Aorta (tissue), 5 donors: ENCODE data around the gene CTU2. TPM values are rescaled to one million over a fixed set of nuclear protein-coding genes. Genes with fewer than 3 reads are reported as not detected.

Experiments used
- ATAC-seq: fragments of 200-7000 bp; cut with Tn5 transposase; one replicate; pipeline ENCODE4 v1.9.1; 2022; ENCODE audit warnings: moderate library complexity; ENCODE audit not compliant: low FRiP score
- DNase-seq, 2 donors: peaks; one replicate each; pipeline ENCODE4 v3.0.0-alpha.2; 2020
- H3K27ac ChIP-seq, 2 donors: one replicate each; pipeline ENCODE4 v1.5.1; 2013; ENCODE audit warnings: low read length in 2 of 2, mild to moderate bottlenecking in 2 of 2, moderate library complexity in 2 of 2, control low read depth in 1 of 2, inconsistent platforms in 1 of 2, low read depth in 1 of 2
- H3K27me3 ChIP-seq, 2 donors: one replicate each; pipeline ENCODE4 v1.6.1; 2013; ENCODE audit warnings: control low read depth in 1 of 2, low read length in 1 of 2, mild to moderate bottlenecking in 1 of 2, moderate library complexity in 1 of 2; ENCODE audit not compliant: insufficient read depth in 2 of 2, control insufficient read depth in 1 of 2
- H3K36me3 ChIP-seq, 2 donors: one replicate each; pipeline ENCODE4 v1.6.1; 2013; ENCODE audit warnings: control low read depth in 1 of 2, low read length in 1 of 2, mild to moderate bottlenecking in 1 of 2; ENCODE audit not compliant: insufficient read depth in 2 of 2, control insufficient read depth in 1 of 2
- H3K4me1 ChIP-seq, 2 donors: one replicate each; pipeline ENCODE4 v1.6.1; 2013; ENCODE audit warnings: low read length in 2 of 2, control low read depth in 1 of 2, mild to moderate bottlenecking in 1 of 2, moderate library complexity in 1 of 2; ENCODE audit not compliant: insufficient read depth in 2 of 2, control insufficient read depth in 1 of 2
- H3K4me3 ChIP-seq, 2 donors: one replicate each; pipeline ENCODE4 v1.5.1; 2013; ENCODE audit warnings: low read length in 2 of 2, control low read depth in 1 of 2, mild to moderate bottlenecking in 1 of 2
- H3K9me3 ChIP-seq: one replicate; pipeline ENCODE4 v1.6.1; 2013; ENCODE audit warnings: mild to moderate bottlenecking, low read length; ENCODE audit not compliant: control insufficient read depth
- WGBS, 2 donors: extraction: QIAGEN DNeasy Blood & Tissue Kit; methylation state at CpG; one replicate each; pipeline ENCODE4 v1.1.7; 2013; 5-methylcytosine and 5-hydroxymethylcytosine counted together
- intact Hi-C, 2 donors: fragments of 100-400 bp; cut with DNase I; formaldehyde crosslinking; loops; one replicate each; pipeline versions ENCODE4 v1.14.2 to v1.15.0; 2022
- polyA plus RNA-seq, 2 donors: library from polyadenylated mRNA; stranded (reverse); fragments of 200-250 nt; gene quantifications; one replicate each; pipeline ENCODE4 v1.2.3, GENCODE V29; 2013
- total RNA-seq, 2 donors: library from RNA; stranded (reverse); fragmentation: NEBNext Ultra II Directional; extraction: Animal tissue kit (Norgen Biotek cat#: 25700); gene quantifications; one replicate each; pipeline ENCODE4 v1.2.1, GENCODE V29; 2021
- donor health status: healthy with polysubstance abuse.
- donor health status: Bipolar disorder and iron deficiency.
- donor health status: DM: no; HTN: no; CAD: no.
- donor health status: DM: no; HTN: no; CAD: no.
- donor health status: DM: yes; HTN: yes; CAD: no.

Gene CTU2
- total and polyA plus RNA-seq, 4 donors, result 4.0 to 18.4 (median 16.4) TPM

DNA sequence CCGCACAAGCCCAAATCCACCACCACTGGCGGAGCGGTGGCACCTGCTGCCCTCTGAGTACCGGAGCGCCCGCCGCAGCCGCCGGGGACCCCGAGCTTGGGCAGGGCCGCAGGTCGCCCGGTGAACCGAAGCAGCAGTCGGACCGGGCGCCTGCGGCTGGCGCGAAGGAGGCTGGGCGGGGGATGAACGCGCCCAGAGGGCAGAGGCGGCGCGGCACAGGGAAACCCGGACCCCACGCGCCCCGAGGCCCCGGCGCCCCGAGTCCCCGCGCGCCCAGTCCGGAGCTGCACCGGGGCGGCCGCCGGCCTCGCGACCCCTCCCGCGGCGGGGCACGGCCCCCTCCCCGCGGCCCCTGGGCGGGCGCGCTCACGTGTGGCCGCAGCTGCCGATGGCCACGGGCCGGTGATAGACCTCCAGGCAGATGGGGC, 488 bp upstream of the CTU2 start:
- no peak overlapping the region for H3K27ac ChIP-seq
- H3K4me3 ChIP-seq, result peak overlapping the region; percentile 65 to 87
- H3K27me3 ChIP-seq, result no peaks in the 10 kb centered on the region
- H3K36me3 ChIP-seq, result no peaks in the 10 kb centered on the region
- WGBS, 2 donors, result 0 to 1% methylated on average over 45 to 57 of the region's 57 CpGs
- peaks cover 0 to 4% of the 10 kb centered on the region in 2 donors for H3K4me1 ChIP-seq
- intact Hi-C loops, result loop anchor here (2.0 to 5.0 kb wide), 3 partner anchors 44 to 135 kb away; partner anchors contain the start of genes ZC3H18 (in 2 of the 2) and MVD (in 1 of the 2)
- DNase-seq (no peak), ATAC-seq (no peak)
- H3K9me3 ChIP-seq, result no peaks in the 10 kb centered on the region

DNA sequence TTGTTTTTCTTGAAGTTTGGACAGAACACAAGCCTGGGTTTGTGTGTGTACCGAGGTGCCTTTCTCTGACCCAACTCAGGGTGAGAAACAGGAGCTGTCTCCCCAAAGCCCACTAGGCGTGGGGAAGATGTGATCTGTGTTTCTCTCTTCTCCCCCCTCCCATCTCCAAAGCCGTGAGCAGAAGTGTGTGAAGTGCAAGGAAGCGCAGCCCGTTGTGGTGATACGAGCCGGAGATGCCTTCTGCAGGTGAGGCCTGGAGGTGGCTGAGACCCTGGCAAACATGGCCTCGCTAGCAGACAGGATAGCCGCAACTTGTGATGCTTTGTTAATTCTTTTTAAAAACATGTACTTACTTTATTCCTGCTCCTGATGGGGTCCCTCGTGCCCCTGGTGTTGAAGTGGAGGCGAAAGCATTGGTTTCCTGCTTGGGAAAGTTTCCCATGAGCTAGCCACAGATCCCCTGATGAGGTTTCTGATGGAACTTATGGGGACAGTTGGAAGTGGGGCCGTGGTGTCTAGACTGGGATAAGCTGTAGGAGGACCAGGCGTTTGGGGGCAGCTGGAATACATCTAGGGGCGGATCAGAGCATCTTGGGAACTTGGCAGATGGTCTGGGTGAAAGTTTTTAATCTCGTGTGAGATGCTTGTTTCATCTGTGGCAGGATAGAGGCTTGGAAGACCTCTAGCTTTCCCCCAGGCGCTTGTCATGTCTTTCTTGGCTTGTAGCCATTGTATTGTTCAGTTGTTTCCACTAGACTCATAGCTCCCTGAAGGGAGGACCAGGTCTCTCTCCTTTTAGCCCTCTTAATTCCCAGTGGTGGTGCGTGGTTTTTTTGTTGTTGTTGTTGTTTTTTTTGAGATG, 893 bp downstream of the CTU2 start:
- Histone ChIP-seq H3K27ac (peak overlapping the region in 1 of 2 donors; percentile 66), H3K4me1 (peaks cover 0 to 4% of the 10 kb centered on the region in 2 donors), H3K27me3 (no peaks in the 10 kb centered on the region), H3K4me3 (peak overlapping the region; percentile 36 to 65), H3K9me3 (no peaks in the 10 kb centered on the region), H3K36me3 (no peaks in the 10 kb centered on the region)
- DNase-seq, result no peak
- ATAC-seq, result no peak
- WGBS, 2 donors, result 37 to 39% methylated on average over 17 of the region's 17 CpGs
- intact Hi-C loops, result loop anchor here (2.0 to 5.0 kb wide), 3 partner anchors 45 to 136 kb away; partner anchors contain the start of genes ZC3H18 (in 2 of the 2) and MVD (in 1 of the 2)

DNA sequence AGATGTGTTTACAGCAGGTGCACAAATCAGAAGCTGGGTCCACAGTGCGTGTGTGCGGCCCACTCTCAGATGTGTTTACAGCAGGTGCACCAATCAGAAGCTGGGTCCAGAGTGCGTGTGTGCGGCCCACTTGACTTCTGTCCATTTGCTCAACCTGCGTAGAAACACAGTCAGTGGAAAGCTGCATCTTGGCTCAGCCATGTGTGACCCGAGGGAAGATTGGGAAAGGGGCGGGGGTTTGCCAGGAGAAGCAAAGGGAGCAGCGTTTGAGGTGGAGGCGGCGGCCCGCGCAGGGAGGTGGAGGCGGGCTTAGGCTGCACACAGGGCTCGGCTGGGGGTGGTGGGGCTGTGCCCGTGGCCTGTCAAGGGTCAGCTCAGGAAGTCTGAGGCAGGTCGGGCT, 4.3 kb downstream of the CTU2 start:
- Histone ChIP-seq H3K36me3 (peaks cover 0 to 5% of the 10 kb centered on the region in 2 donors), H3K27me3 (no peaks in the 10 kb centered on the region), H3K4me1 (no peaks in the 10 kb centered on the region), H3K27ac (no peak overlapping the region), H3K9me3 (no peaks in the 10 kb centered on the region), H3K4me3 (no peak overlapping the region)
- ATAC-seq (no peak), DNase-seq (no peak)
- intact Hi-C loops, result no loop called here
- WGBS, 2 donors, result 75 to 77% methylated on average over 16 of the region's 16 CpGs

DNA sequence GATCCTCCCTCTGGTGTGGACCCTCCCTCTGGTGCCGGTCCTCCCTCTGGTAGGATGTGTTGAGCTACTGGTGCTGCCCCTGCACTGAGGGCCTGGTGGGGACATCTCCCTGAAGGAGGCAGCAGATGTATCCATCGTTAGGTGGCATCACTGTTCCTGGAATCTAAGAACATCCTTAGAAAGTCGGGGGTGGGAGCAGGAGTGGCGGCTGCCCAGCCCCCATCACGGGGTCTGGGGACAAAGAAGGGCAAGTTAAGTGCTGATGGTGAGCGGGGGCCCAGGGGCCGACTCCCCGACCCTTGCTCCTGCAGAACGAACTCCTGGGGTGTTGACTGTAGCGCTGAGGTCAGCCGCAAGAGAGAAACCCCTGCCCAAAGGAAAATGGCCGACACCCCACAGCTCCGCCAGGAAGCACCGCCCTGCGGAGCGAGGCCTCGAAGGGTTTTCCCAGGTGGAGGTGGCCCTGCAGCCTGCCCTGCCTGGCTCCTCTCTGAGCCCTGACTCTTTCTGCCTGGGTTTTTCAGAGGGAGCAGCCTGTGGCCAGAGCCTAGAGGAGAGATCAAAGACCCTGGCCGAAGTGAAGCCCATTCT, 5.5 kb downstream of the CTU2 start:
- Histone ChIP-seq H3K4me3 (no peak overlapping the region), H3K36me3 (peaks cover 4 to 12% of the 10 kb centered on the region in 2 donors), H3K4me1 (no peaks in the 10 kb centered on the region), H3K27ac (no peak overlapping the region), H3K9me3 (no peaks in the 10 kb centered on the region), H3K27me3 (no peaks in the 10 kb centered on the region)
- no peak for ATAC-seq
- WGBS, 2 donors, result 84 to 85% methylated on average over 17 to 18 of the region's 18 CpGs
- intact Hi-C loops, result no loop called here
- no peak for DNase-seq

DNA sequence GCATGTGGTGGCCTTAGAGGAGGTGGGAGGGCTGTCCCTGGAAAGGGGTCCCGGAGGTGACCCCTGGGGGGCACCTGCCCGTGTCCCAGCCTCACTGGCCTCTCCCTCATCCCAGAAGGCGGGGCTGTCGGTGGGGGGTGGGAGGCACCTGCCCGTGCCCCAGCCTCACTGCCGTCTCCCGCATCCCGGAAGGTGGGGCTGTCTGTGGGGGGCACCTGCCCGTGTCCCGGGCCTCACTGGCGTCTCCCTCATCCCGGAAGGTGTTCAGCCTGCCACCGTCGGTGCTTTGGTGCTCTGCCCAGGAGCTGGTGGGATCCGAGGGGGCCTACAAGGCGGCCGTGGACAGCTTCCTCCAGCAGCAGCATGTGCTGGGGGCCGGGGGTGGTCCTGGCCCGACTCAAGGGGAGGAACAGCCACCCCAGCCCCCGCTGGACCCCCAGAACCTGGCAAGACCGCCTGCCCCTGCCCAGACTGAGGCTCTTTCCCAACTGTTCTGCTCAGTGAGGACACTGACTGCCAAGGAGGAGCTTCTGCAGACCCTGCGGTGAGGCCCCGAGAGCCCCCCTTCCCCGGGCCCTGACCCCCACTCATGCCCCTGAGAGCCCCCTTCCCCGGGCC, 6.2 kb downstream of the CTU2 start:
- no peak overlapping the region for H3K27ac ChIP-seq
- 74 to 77% methylated on average over 21 to 25 of the region's 25 CpGs for WGBS, 2 donors
- no peaks in the 10 kb centered on the region for H3K9me3 ChIP-seq

DNA sequence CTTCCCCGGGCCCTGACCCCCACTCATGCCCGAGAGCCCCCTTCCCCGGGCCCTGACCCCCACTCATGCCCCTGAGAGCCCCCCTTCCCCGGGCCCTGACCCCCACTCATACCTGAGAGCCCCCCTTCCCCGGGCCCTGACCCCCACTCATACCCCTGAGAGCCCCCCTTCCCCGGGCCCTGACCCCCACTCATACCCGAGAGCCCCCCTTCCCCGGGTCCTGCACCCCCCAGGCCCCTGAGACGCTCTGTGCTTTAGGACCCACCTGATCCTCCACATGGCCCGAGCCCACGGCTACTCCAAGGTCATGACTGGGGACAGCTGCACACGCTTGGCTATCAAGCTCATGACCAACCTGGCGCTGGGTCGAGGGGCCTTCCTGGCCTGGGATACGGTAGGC, 6.8 kb downstream of the CTU2 start:
- H3K27me3 ChIP-seq, result no peaks in the 10 kb centered on the region
- intact Hi-C loops, result no loop called here
- H3K4me1 ChIP-seq, result no peaks in the 10 kb centered on the region
- peaks cover 4 to 13% of the 10 kb centered on the region in 2 donors for H3K36me3 ChIP-seq
- WGBS, 2 donors, result 79 to 90% methylated on average over 10 to 15 of the region's 15 CpGs
- no peak overlapping the region for H3K4me3 ChIP-seq
- no peaks in the 10 kb centered on the region for H3K9me3 ChIP-seq
- no peak overlapping the region for H3K27ac ChIP-seq
- ATAC-seq (no peak), DNase-seq (no peak)

More for the DNA sequence above, 6.2 kb downstream of the CTU2 start:
- DNase-seq, result no peak
- ATAC-seq, result no peak
- H3K4me1 ChIP-seq, result no peaks in the 10 kb centered on the region
- no peaks in the 10 kb centered on the region for H3K27me3 ChIP-seq
- H3K4me3 ChIP-seq, result no peak overlapping the region
- intact Hi-C loops, result no loop called here
- H3K36me3 ChIP-seq, result peaks cover 4 to 13% of the 10 kb centered on the region in 2 donors

DNA sequence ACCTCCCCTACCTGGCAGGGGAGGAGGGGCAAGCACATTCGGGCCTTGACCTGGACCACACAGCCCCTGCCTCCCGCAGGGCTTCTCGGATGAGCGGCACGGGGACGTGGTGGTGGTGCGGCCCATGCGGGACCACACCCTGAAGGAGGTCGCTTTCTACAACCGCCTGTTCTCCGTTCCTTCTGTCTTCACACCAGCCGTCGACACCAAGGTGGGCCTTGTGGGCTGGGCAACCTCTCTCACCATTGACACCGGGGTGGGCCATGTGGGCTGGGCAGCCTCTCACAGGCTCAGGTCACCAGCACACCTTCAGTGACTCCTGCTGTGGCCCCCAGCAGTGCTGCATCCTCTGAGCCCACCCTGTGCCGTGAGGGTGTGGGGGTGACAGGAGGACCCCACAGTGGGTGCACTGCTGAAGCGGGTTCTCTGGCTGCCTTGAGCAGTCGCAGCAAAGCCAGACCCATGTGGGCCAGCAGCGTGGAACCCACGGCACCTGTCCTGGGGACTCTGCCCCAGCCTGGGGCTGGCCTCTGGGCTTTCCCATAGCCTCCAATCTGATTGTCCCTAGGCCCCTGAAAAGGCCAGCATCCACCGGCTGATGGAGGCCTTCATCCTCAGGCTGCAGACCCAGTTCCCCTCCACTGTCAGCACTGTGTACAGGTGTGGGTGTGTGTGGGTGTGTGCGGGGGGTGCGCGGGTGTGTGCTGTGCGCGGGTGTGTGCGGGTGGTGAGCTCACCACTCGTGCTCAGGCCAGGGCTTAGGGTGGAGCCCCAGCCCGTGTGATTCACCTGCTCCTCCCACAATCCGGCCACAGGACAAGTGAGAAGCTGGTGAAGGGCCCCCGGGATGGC, 7.5 kb downstream of the CTU2 start:
- Histone ChIP-seq H3K4me3 (no peak overlapping the region), H3K27me3 (no peaks in the 10 kb centered on the region), H3K9me3 (no peaks in the 10 kb centered on the region), H3K36me3 (peaks cover 4 to 13% of the 10 kb centered on the region in 2 donors), H3K27ac (no peak overlapping the region), H3K4me1 (no peaks in the 10 kb centered on the region)
- WGBS, 2 donors, result 84 to 88% methylated on average over 28 to 30 of the region's 30 CpGs
- DNase-seq (no peak), ATAC-seq (no peak)
- intact Hi-C loops, result no loop called here
